T-cell (primary cell): ENCODE results near the gene SAFB2. TPM values are rescaled to one million over a fixed set of nuclear protein-coding genes. Genes with fewer than 3 reads are reported as not detected.
"Not testable (repeated sequence)": the region's sequence is repeated elsewhere in the genome, so short reads cannot be mapped to it uniquely, and the experiment has no call there.

ENCODE experiments used
- ATAC-seq, 4 experiments: fragments of 200-7000 bp in 3 of 4; fragments of 150-1000 bp in 1 of 4; cut with Tn5 transposase; replicated peaks in 1 of 4; 1 replicate in 3 of 4; 2 replicates in 1 of 4; pipeline ENCODE4 v1.10.0; 2021; ENCODE audit warnings: moderate library complexity in 3 of 4, mild to moderate bottlenecking in 2 of 4, moderate number of reproducible peaks in 1 of 4
- CTCF ChIA-PET, 2 donors: fragments of 300-600 bp; sonication (Branson Sonifier 250); formaldehyde crosslinking; loops; one replicate each; lab custom pipeline; 2022; ENCODE audit warnings: antibody characterized with exemption in 2 of 2; lab: Charles Lee
- POLR2A ChIA-PET, 2 donors: fragments of 300-600 bp; sonication (Branson Sonifier 250); formaldehyde crosslinking; loops; one replicate each; lab custom pipeline; 2022; ENCODE audit warnings: antibody characterized with exemption in 2 of 2; lab: Charles Lee
- DNase-seq, 35 experiments: peaks; one replicate each; pipeline versions ENCODE4 v3.0.0 to v3.0.0-alpha.2; 2013 to 2023
- H3K27ac ChIP-seq: one replicate; pipeline ENCODE4 v1.5.1; 2013; ENCODE audit warnings: low read length
- H3K27me3 ChIP-seq, 2 experiments: replicated peaks in 1 of 2; 1 replicate in 1 of 2; 2 replicates in 1 of 2; pipeline versions ENCODE4 v1.6.1 to v1.7.0; 2013; ENCODE audit warnings: low read length in 1 of 2, mixed read lengths in 1 of 2; ENCODE audit not compliant: control insufficient read depth in 2 of 2, insufficient read depth in 2 of 2; ENCODE audit errors: extremely low read depth in 1 of 2
- H3K36me3 ChIP-seq, 2 donors: 1 replicate in 1 of 2; 2 replicates in 1 of 2; pipeline versions ENCODE4 v1.6.1 to v1.7.0; 2013; ENCODE audit warnings: low read length in 1 of 2; ENCODE audit not compliant: control insufficient read depth in 2 of 2, insufficient read depth in 1 of 2; ENCODE audit errors: extremely low read depth in 1 of 2
- H3K4me1 ChIP-seq, 2 experiments: 1 replicate in 1 of 2; 2 replicates in 1 of 2; pipeline versions ENCODE4 v1.6.1 to v1.7.0; 2013; ENCODE audit warnings: low read length in 2 of 2, mixed read lengths in 1 of 2; ENCODE audit not compliant: insufficient read depth in 2 of 2, control insufficient read depth in 1 of 2; ENCODE audit errors: extremely low read depth in 1 of 2
- H3K4me3 ChIP-seq, 2 donors: 1 replicate in 1 of 2; 2 replicates in 1 of 2; pipeline versions ENCODE4 v1.5.1 to v1.7.0; 2013; ENCODE audit warnings: mild to moderate bottlenecking in 2 of 2, low read length in 1 of 2, moderate library complexity in 1 of 2; ENCODE audit not compliant: control insufficient read depth in 1 of 2; ENCODE audit errors: extremely low read depth in 1 of 2
- H3K9me3 ChIP-seq: 2 replicates; pipeline ENCODE4 v1.7.0; 2013
- H3K27ac Mint-ChIP-seq, 2 donors: one replicate each; pipeline ENCODE4 v1.8.0; 2020 to 2021; ENCODE audit warnings: mild to moderate bottlenecking in 2 of 2, mixed read lengths in 2 of 2
- H3K27me3 Mint-ChIP-seq, 2 donors: one replicate each; pipeline ENCODE4 v1.8.0; 2021 to 2022; ENCODE audit warnings: mixed read lengths in 2 of 2
- H3K36me3 Mint-ChIP-seq: one replicate; pipeline ENCODE4 v1.8.0; 2021; ENCODE audit warnings: mixed read lengths
- H3K4me1 Mint-ChIP-seq, 3 donors: one replicate each; pipeline ENCODE4 v1.8.0; 2020 to 2022; ENCODE audit warnings: mixed read lengths in 3 of 3, mild to moderate bottlenecking in 1 of 3
- H3K4me3 Mint-ChIP-seq, 3 donors: one replicate each; pipeline ENCODE4 v1.8.0; 2020 to 2022; ENCODE audit warnings: mild to moderate bottlenecking in 3 of 3, mixed read lengths in 3 of 3, moderate library complexity in 3 of 3
- H3K9me3 Mint-ChIP-seq, 3 donors: one replicate each; pipeline ENCODE4 v1.8.0; 2020 to 2022; ENCODE audit warnings: mixed read lengths in 3 of 3
- WGBS: methylation state at CpG from one replicate; pipeline ENCODE4 v1.1.5; 2013; ENCODE audit warnings: missing lambda C conversion rate; ENCODE audit not compliant: insufficient coverage; 5-methylcytosine and 5-hydroxymethylcytosine counted together
- total RNA-seq, 35 experiments: library from RNA in 6 of 35; stranded (reverse) in 6 of 35; fragments of 120-200 nt in 1 of 35; gene quantifications; one replicate each; pipeline versions ENCODE4 v1.2.1 to v1.2.4 and lab custom pipeline; 2013 to 2026

Gene SAFB2
- total RNA-seq, 5 donors from 2014 or later (not counting 1 experiment from before 2014, with no cell fraction given) = 222 to 253 (median 237) TPM

DNA sequence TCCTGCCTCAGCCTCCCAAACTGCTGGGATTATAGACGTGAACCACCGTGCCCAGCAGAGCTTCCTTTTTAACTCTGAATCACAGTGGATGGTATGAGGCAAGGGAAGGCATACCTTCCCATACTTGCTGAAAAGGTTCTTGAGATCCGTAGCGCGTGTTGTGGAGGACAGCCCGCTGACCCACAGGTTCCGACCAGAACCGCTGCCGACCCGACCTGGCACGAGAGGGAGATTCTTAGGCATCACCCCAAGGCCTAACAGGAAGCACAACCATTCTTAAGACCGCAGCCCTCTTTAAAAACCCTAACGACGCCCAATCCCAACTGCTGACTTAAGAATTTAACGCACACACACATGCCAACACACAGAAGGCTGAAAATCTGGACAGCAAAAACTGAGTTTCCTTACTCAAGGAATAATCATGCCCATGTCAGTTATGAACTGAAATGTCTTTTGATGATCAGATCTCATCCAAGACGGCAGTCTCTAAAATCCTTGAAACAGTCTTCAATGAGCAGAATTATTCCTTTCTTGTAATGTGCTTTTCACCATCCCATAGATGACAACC lies 12.6 kb downstream of the SAFB2 start:
- no peaks in the 10 kb centered on the region for H3K9me3 ChIP-seq
- no peak overlapping the region for H3K27ac ChIP-seq
- Mint-ChIP-seq H3K27me3 (no peaks in the 10 kb centered on the region), H3K27ac (no peak overlapping the region), H3K36me3 (peaks cover 74% of the 10 kb centered on the region), H3K4me1 (peaks cover 16 to 27% (median 26%) of the 10 kb centered on the region in 3 donors), H3K9me3 (no peaks in the 10 kb centered on the region), H3K4me3 (no peak overlapping the region)
- no peaks in the 10 kb centered on the region for H3K27me3 ChIP-seq
- ChIA-PET CTCF (interaction anchor here in 1 of 2 donors (0.5 kb wide), 1 partner anchor 122 kb away, joined by 4 read pairs; no protein-coding TSS in a partner anchor), POLR2A (no interaction called here)
- no peak overlapping the region for H3K4me3 ChIP-seq
- WGBS = 96% methylated on average over 11 of the region's 16 CpGs
- H3K4me1 ChIP-seq = peaks cover 0 to 7% of the 10 kb centered on the region in 2 experiments
- ATAC-seq (no peak), DNase-seq (no peak)
- peaks cover 18 to 87% of the 10 kb centered on the region in 2 donors for H3K36me3 ChIP-seq

DNA sequence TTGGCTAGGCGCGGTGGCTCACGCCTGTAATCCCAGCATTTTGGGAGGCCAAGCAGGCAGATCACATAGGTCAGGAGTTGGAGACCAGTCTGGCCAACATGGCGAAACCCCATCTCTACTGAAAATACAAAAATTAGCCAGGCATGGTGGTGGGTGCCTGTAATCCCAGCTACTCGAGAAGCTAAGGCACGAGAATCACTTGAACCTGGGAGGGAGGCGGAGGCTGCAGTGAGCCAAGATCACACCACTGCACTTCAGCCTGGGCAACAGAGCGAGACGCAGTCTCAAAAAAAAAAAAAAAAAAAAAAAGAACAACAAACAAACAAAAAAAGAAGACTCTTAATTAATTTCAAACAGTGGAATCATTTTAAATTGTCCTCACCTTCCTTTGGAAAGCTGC lies 13.8 kb downstream of the SAFB2 start:
- H3K9me3 Mint-ChIP-seq, H3K4me3 Mint-ChIP-seq, ATAC-seq, H3K4me3 ChIP-seq, H3K27me3 ChIP-seq, H3K27ac Mint-ChIP-seq, H3K27me3 Mint-ChIP-seq, H3K4me1 ChIP-seq, DNase-seq, H3K9me3 ChIP-seq, H3K27ac ChIP-seq: not testable (repeated sequence)
- H3K36me3 Mint-ChIP-seq = peaks cover 73% of the 10 kb centered on the region
- ChIA-PET POLR2A (interaction anchor here in 1 of 2 donors (0.5 to 0.7 kb wide), 2 partner anchors 628 to 1613 kb away, joined by 4 to 7 read pairs; no protein-coding TSS in a partner anchor), CTCF (interaction anchor here (0.7 kb wide), 2 partner anchors 9 to 11 kb away, joined by 3 to 5 read pairs; no protein-coding TSS in a partner anchor)
- WGBS = 95% methylated on average over 3 of the region's 9 CpGs
- H3K4me1 Mint-ChIP-seq = peaks cover 16 to 27% (median 26%) of the 10 kb centered on the region in 3 donors
- H3K36me3 ChIP-seq = peaks cover 15 to 86% of the 10 kb centered on the region in 2 donors

DNA sequence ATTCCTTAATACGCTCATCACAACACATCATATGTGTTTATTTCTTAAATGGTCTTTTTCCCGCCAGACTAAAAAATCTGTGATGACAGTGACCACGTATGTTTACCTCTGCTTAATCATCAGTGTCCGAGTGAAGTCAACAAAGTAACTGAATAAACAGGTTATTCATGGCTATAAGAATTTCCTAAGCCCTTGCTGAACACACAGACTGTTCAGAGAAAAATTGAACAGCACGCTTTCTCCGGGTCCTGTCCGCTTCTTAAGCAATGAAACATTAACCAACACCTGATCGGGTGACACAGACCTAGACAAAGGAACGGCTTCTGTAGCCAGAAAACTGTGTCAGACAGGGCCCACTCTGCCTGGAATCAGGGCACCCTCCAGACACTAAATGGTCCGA lies 14.3 kb downstream of the SAFB2 start:
- H3K9me3 ChIP-seq = no peaks in the 10 kb centered on the region
- ChIA-PET POLR2A (interaction anchor here in 1 of 2 donors (0.7 kb wide), 1 partner anchor 627 kb away, joined by 7 read pairs; no protein-coding TSS in a partner anchor), CTCF (interaction anchor here (0.7 kb wide), 2 partner anchors 9 to 12 kb away, joined by 3 to 5 read pairs; no protein-coding TSS in a partner anchor)
- Mint-ChIP-seq H3K27ac (no peak overlapping the region), H3K36me3 (peaks cover 73% of the 10 kb centered on the region), H3K27me3 (no peaks in the 10 kb centered on the region), H3K4me3 (no peak overlapping the region), H3K9me3 (no peaks in the 10 kb centered on the region), H3K4me1 (peaks cover 16 to 27% (median 24%) of the 10 kb centered on the region in 3 donors)
- H3K27me3 ChIP-seq = no peaks in the 10 kb centered on the region
- H3K4me1 ChIP-seq = peaks cover 0 to 7% of the 10 kb centered on the region in 2 experiments
- no peak for ATAC-seq
- no peak for DNase-seq
- H3K27ac ChIP-seq = no peak overlapping the region
- no peak overlapping the region for H3K4me3 ChIP-seq
- 100% methylated on average over 5 of the region's 10 CpGs for WGBS
- H3K36me3 ChIP-seq = peaks cover 13 to 86% of the 10 kb centered on the region in 2 donors

DNA sequence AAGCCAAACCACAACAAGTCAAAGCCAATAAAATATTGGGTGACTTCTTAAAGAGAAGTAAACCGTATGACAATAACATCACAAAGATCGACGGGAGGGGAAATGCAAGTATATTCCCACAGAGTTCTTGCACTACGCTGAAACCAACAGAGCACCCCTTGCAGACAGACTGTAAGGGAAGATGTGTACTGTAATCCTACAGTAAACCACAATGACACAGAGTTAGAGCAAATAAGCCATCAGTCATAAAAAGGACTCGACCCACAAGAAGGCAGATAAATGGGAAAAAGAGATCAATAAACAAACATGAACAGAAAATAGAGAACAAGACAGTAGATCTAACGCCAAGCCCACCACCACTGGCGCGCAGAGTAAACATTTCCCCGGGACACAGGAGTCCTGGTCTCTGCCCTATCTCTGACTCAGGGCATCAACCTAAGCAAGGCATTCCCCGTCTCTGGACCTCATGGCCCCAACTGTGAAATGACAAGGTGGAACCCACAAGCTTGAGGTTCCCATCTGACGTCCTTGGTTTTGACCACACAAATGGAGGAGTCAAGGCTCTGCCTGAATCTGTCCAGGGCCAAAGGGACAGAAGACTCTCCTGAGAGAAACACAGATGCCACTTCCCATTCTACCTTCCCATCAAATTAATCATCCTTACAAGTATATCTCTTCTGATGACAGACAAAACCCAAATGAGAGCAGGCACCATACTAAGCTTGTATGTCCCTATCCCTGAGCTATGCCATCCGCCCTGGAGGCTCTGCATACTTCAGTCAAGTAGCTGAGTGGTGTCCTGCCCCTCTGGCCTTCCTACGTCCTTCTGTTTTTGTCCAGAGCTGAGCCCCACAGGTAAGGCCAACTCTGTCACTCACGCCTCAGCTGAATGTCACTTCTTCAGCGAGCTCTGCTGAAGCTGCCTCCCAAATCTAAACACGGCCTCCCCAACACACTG lies 15.0 kb downstream of the SAFB2 start:
- Mint-ChIP-seq H3K4me3 (no peak overlapping the region), H3K27me3 (no peaks in the 10 kb centered on the region), H3K27ac (no peak overlapping the region), H3K36me3 (peaks cover 69% of the 10 kb centered on the region), H3K9me3 (no peaks in the 10 kb centered on the region), H3K4me1 (peaks cover 16 to 27% (median 20%) of the 10 kb centered on the region in 3 donors)
- Histone ChIP-seq H3K4me3 (no peak overlapping the region), H3K4me1 (peaks cover 0 to 7% of the 10 kb centered on the region in 2 experiments), H3K27ac (no peak overlapping the region), H3K36me3 (peaks cover 17 to 84% of the 10 kb centered on the region in 2 donors), H3K27me3 (no peaks in the 10 kb centered on the region), H3K9me3 (no peaks in the 10 kb centered on the region)
- ATAC-seq (no peak), DNase-seq (no peak)
- WGBS = 85% methylated on average over 7 of the region's 16 CpGs
- ChIA-PET CTCF (no interaction called here), POLR2A (no interaction called here)

DNA sequence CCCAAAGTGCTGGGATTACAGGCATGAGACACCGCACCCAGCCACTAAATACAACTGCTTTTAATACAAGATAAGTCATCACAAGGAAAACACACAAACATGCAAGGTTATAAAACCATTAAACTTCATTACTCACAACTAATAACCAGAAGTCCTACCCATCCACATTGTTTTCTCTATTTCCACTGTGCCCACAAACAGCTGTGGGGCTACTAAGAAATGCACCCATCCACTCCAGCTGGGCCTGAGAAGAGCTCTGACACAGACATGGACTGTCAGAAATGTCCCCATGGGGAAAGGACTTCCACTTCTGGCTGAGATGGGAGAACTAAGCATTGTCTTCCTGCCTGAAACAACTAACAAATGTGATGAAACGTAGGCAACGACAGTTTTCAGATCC lies 17.2 kb downstream of the SAFB2 start:
- no peak for ATAC-seq
- POLR2A ChIA-PET = interaction anchor here in 1 of 2 donors (1.2 kb wide), 1 partner anchor 12 kb away, joined by 3 read pairs; no protein-coding TSS in a partner anchor

DNA sequence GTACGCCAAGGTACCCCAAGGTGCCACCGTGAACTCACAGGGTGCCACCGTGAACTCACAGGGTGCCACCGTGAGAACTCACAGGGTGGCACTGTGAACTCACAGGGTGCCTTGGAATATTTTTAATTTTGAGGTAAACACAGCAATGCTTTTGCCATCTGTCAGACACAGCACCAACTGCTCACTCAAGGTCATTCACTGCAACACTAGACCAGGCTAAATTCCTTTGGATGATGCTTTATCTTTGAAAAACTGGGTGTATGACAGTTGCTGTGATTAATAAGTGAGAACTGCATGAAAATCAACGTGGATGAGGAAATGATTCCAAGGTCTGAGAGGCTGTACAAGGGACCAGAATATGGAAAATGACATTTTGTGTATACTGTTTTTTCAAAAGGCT lies 18.9 kb downstream of the SAFB2 start:
- CTCF ChIA-PET = no interaction called here
- peaks cover 0 to 7% of the 10 kb centered on the region in 2 experiments for H3K4me1 ChIP-seq
- H3K36me3 ChIP-seq = peaks cover 33 to 87% of the 10 kb centered on the region in 2 donors
- no peak for DNase-seq
- no peaks in the 10 kb centered on the region for H3K27me3 ChIP-seq
- ATAC-seq = no peak
- POLR2A ChIA-PET = no interaction called here
- no peak overlapping the region for H3K27ac ChIP-seq
- 63% methylated on average over 1 of the region's 5 CpGs for WGBS
- Mint-ChIP-seq H3K27me3 (no peaks in the 10 kb centered on the region), H3K9me3 (no peaks in the 10 kb centered on the region), H3K4me3 (no peak overlapping the region), H3K27ac (no peak overlapping the region), H3K4me1 (peaks cover 20 to 24% (median 22%) of the 10 kb centered on the region in 3 donors), H3K36me3 (peaks cover 77% of the 10 kb centered on the region)
- H3K4me3 ChIP-seq = no peak overlapping the region
- no peaks in the 10 kb centered on the region for H3K9me3 ChIP-seq

More for the DNA sequence above, 17.2 kb downstream of the SAFB2 start:
- Mint-ChIP-seq H3K27me3 (no peaks in the 10 kb centered on the region), H3K9me3 (no peaks in the 10 kb centered on the region), H3K27ac (no peak overlapping the region), H3K36me3 (peaks cover 70% of the 10 kb centered on the region), H3K4me1 (peaks cover 17 to 25% (median 20%) of the 10 kb centered on the region in 3 donors), H3K4me3 (no peak overlapping the region)
- Histone ChIP-seq H3K36me3 (peaks cover 21 to 87% of the 10 kb centered on the region in 2 donors), H3K9me3 (no peaks in the 10 kb centered on the region), H3K27me3 (no peaks in the 10 kb centered on the region), H3K4me3 (no peak overlapping the region), H3K27ac (no peak overlapping the region), H3K4me1 (peaks cover 0 to 7% of the 10 kb centered on the region in 2 experiments)
- 100% methylated on average over 1 of the region's 3 CpGs for WGBS
- DNase-seq = no peak
- CTCF ChIA-PET = no interaction called here
